Heart right ventricle (tissue), 16 donors: ENCODE data around the gene LINGO3. TPM values are rescaled to one million over a fixed set of nuclear protein-coding genes. Genes with fewer than 3 reads are reported as not detected.

Source experiments
- ATAC-seq, 8 donors: fragments of 200-7000 bp; cut with Tn5 transposase; one replicate each; pipeline ENCODE4 v1.9.1; 2020; ENCODE audit warnings: mild to moderate bottlenecking in 8 of 8, moderate library complexity in 8 of 8, moderate number of reproducible peaks in 1 of 8
- DNase-seq, 2 donors: peaks; one replicate each; pipeline ENCODE4 v3.0.0-alpha.2; 2020
- H3K27ac ChIP-seq, 10 donors: fragments of 200-600 bp; sonication (generic) in 2 of 10; one replicate each; pipeline versions ENCODE4 v1.5.0 to v1.8.0; 2020 to 2022; ENCODE audit warnings: mild to moderate bottlenecking in 3 of 10
- H3K27me3 ChIP-seq, 7 donors: fragments of 200-600 bp; one replicate each; pipeline ENCODE4 v1.8.0; 2021 to 2022; ENCODE audit warnings: mild to moderate bottlenecking in 2 of 7
- H3K36me3 ChIP-seq, 9 donors: fragments of 200-600 bp; sonication (generic) in 1 of 9; one replicate each; pipeline versions ENCODE4 v1.5.0 to v1.8.0; 2020 to 2022; ENCODE audit warnings: mild to moderate bottlenecking in 2 of 9
- H3K4me1 ChIP-seq, 9 donors: fragments of 200-600 bp; sonication (generic) in 1 of 9; one replicate each; pipeline versions ENCODE4 v1.5.0 to v1.8.0; 2020 to 2022; ENCODE audit warnings: mild to moderate bottlenecking in 4 of 9
- H3K4me3 ChIP-seq, 10 donors: fragments of 200-600 bp; sonication (generic) in 2 of 10; one replicate each; pipeline versions ENCODE4 v1.5.0 to v1.8.0; 2020 to 2022; ENCODE audit warnings: mild to moderate bottlenecking in 7 of 10, moderate library complexity in 2 of 10
- H3K9me3 ChIP-seq, 11 donors: fragments of 200-600 bp in 10 of 11; sonication (generic) in 2 of 11; one replicate each; pipeline versions ENCODE4 v1.5.0 to v1.8.0; 2013 to 2022; ENCODE audit warnings: mild to moderate bottlenecking in 2 of 11, control low read depth in 1 of 11, moderate library complexity in 1 of 11
- CTCF ChIP-seq, 9 donors: fragments of 200-600 bp; sonication (generic) in 2 of 9; IDR thresholded peaks; one replicate each; pipeline versions ENCODE4 v1.5.0 to v1.8.0; 2021 to 2022; ENCODE audit warnings: antibody characterized with exemption in 9 of 9, mild to moderate bottlenecking in 5 of 9, moderate library complexity in 1 of 9
- WGBS, 2 donors: extraction: QIAGEN DNeasy Blood & Tissue Kit; methylation state at CpG; one replicate each; pipeline ENCODE4 v1.1.7; 2013; ENCODE audit warnings: inconsistent platforms in 1 of 2; 5-methylcytosine and 5-hydroxymethylcytosine counted together
- intact Hi-C, 10 donors: fragments of 100-400 bp; cut with DNase I; formaldehyde crosslinking; loops; one replicate each; pipeline versions ENCODE4 v1.11.1 to v1.14.2; 2022
- polyA plus RNA-seq, 2 donors: library from polyadenylated mRNA; stranded (reverse); fragments of 200-250 nt; gene quantifications; one replicate each; pipeline ENCODE4 v1.2.3, GENCODE V29; 2013
- total RNA-seq, 10 donors: library from RNA; stranded (reverse); fragmentation: NEBNext Ultra II Directional in 3 of 10; extraction: Animal tissue kit (Norgen Biotek cat#: 25700) in 3 of 10; gene quantifications; one replicate each; pipeline versions ENCODE4 v1.2.1 to v1.2.4, GENCODE V29; 2021 to 2023
- donor health status: Arrhythmogenic right ventricular cardiomyopathy.
- donor health status: ischemic (EF 13 %, LVEDD 7.1; RV severe dilation, severe dysfunction).
- donor health status: healthy with polysubstance abuse.
- donor health status: DM: no; HTN: yes; CAD: no.
- donor health status: DM: no; HTN: no; CAD: no.
- donor health status: ischemic (EF 25% LVEDD 6.9; RV normal size, moderate dysfunction).
- donor health status: ischemic (EF 25% LVEDD 5.7; RV mildly dilated, moderate dysfunction).
- donor health status: healthy.
- donor health status: DM: yes; HTN: yes; CAD: no.
- donor health status: Ischemic cardiomyopathy.
- donor health status: ischemic (EF 35%, LVEDD 5.7; RV mildly dilated, moderate dysfunction).
- donor health status: nonischemic (EF 11% LVEDD 7.7; RV severe dilation, severe dysfunction).
- donor health status: DM: yes; HTN: yes; CAD: no.
- donor health status: PGD.
- donor health status: ischemic (EF 29% LVEDD 5.4; RV normal size, mild dysfunction).
- donor health status: nonischemic (EF 23%, LVEDD 6.1; RV moderate dilation, normal function).

Gene LINGO3
- total and polyA plus RNA-seq, 12 donors, result not detected

- intact Hi-C loops, result no loop called here
- no peak for ATAC-seq
- no peaks in the 10 kb centered on the region for H3K9me3 ChIP-seq
- no peak for DNase-seq
- WGBS, 2 donors, result 95 to 96% methylated on average over 21 of the region's 21 CpGs
- H3K4me1 ChIP-seq, result peaks cover 0 to 10% (median 0%) of the 10 kb centered on the region in 9 donors
- H3K27me3 ChIP-seq, result no peaks in the 10 kb centered on the region
- H3K4me3 ChIP-seq, result no peak overlapping the region
- TF ChIP-seq CTCF (IDR thresholded peaks at IDR 0.05), result no peak
- peaks cover 0 to 60% (median 17%) of the 10 kb centered on the region in 9 donors for H3K36me3 ChIP-seq
- H3K27ac ChIP-seq, result no peak overlapping the region
Measured at GRCh38 chr19:2338055-2338615, 30.2 kb upstream of the LINGO3 start.

GRCh38 chr19:2337329-2337707 lies 29.4 kb upstream of the LINGO3 start:
- intact Hi-C loops, result no loop called here
- ATAC-seq, result peak in 2 of 8 donors; percentile 27 to 32
- peaks cover 0 to 52% (median 17%) of the 10 kb centered on the region in 9 donors for H3K36me3 ChIP-seq

GRCh38 chr19:2336528-2337328 lies 28.8 kb upstream of the LINGO3 start:
- intact Hi-C loops, result no loop called here
- no peak overlapping the region for H3K27ac ChIP-seq
- H3K9me3 ChIP-seq, result no peaks in the 10 kb centered on the region
- no peak overlapping the region for H3K4me3 ChIP-seq
- ATAC-seq, result peak in 1 of 8 donors; percentile 2
- DNase-seq, result no peak
- no peak for TF ChIP-seq CTCF (IDR thresholded peaks at IDR 0.05)
- peaks cover 0 to 46% (median 11%) of the 10 kb centered on the region in 9 donors for H3K36me3 ChIP-seq
- 89% methylated on average over 33 of the region's 33 CpGs for WGBS, 2 donors
- H3K27me3 ChIP-seq, result no peaks in the 10 kb centered on the region
- H3K4me1 ChIP-seq, result peaks cover 4 to 20% (median 10%) of the 10 kb centered on the region in 9 donors

More at GRCh38 chr19:2337329-2337707, 29.4 kb upstream of the LINGO3 start:
- no peak for TF ChIP-seq CTCF (IDR thresholded peaks at IDR 0.05)
- no peak overlapping the region for H3K27ac ChIP-seq
- no peak for DNase-seq
- H3K9me3 ChIP-seq, result no peaks in the 10 kb centered on the region
- peaks cover 3 to 14% (median 4%) of the 10 kb centered on the region in 9 donors for H3K4me1 ChIP-seq
- no peaks in the 10 kb centered on the region for H3K27me3 ChIP-seq
- WGBS, 2 donors, result 81 to 83% methylated on average over 18 to 19 of the region's 19 CpGs
- no peak overlapping the region for H3K4me3 ChIP-seq

GRCh38 chr19:2335848-2336247 lies 27.9 kb upstream of the LINGO3 start:
- Histone ChIP-seq H3K9me3 (no peaks in the 10 kb centered on the region), H3K36me3 (peaks cover 0 to 37% (median 2%) of the 10 kb centered on the region in 9 donors), H3K27ac (no peak overlapping the region), H3K4me3 (no peak overlapping the region), H3K27me3 (no peaks in the 10 kb centered on the region), H3K4me1 (peaks cover 7 to 28% (median 17%) of the 10 kb centered on the region in 9 donors)
- no peak for TF ChIP-seq CTCF (IDR thresholded peaks at IDR 0.05)
- 66 to 96% methylated on average over 3 of the region's 3 CpGs for WGBS, 2 donors
- no peak for ATAC-seq
- DNase-seq, result no peak
- intact Hi-C loops, result no loop called here
